HepG2 (cell line): ENCODE results near the gene POC1A. TPM values are rescaled to one million over a fixed set of nuclear protein-coding genes. Genes with fewer than 3 reads are reported as not detected.

Experiments
- ATAC-seq: fragments of 200-7000 bp; cut with Tn5 transposase; 3 replicates; pipeline ENCODE4 v1.9.1; 2020; ENCODE audit warnings: mild to moderate bottlenecking, moderate library complexity
- BruUV-seq: library from RNA; stranded (reverse); fragments of 400-500 nt; replicated peaks from 2 replicates; lab custom pipeline; 2021; lab: Mats Ljungman, UMichigan
- CTCF ChIA-PET: fragments of 300-600 bp; formaldehyde crosslinking; extraction: SDS; loops from one replicate; lab custom pipeline; 2021; ENCODE audit warnings: low total read pairs, inconsistent platforms, low intra/inter-chr PET ratio; lab: Yijun Ruan, JAX
- POLR2A ChIA-PET: fragments of 350-600 bp; sonication (Branson Sonifier 250); formaldehyde crosslinking; loops from one replicate; lab custom pipeline; 2020; ENCODE audit warnings: antibody characterized with exemption, inconsistent platforms; lab: Yijun Ruan, JAX
- DNase-seq: peaks from one replicate; pipeline ENCODE4 v3.0.0-alpha.2; 2015; ENCODE audit warnings: low spot score
- FAIRE-seq: peaks from 3 replicates; lab custom pipeline; 2011; peaks lifted over from hg19 to GRCh38; lab: Jason Lieb, UNC
- H2AFZ ChIP-seq: one replicate; pipeline ENCODE4 v1.6.1; 2011; ENCODE audit warnings: low read length, inconsistent platforms
- H3K27ac ChIP-seq: fragments of 300-600 bp; 3 replicates; pipeline ENCODE4 v1.8.0; 2011; ENCODE audit warnings: mixed run types, mild to moderate bottlenecking, mixed read lengths, low read length, inconsistent platforms; ENCODE audit not compliant: insufficient read depth; ENCODE audit errors: extremely low read length
- H3K27me3 ChIP-seq, 2 experiments: fragments of 200-600 bp in 1 of 2; 2 replicates in 1 of 2; 3 replicates in 1 of 2; pipeline versions ENCODE4 v1.6.0 to v1.8.0; 2011; ENCODE audit warnings: low read length in 2 of 2, mild to moderate bottlenecking in 2 of 2, moderate library complexity in 2 of 2, inconsistent platforms in 1 of 2; ENCODE audit not compliant: insufficient read depth in 2 of 2, control insufficient read depth in 1 of 2
- H3K36me3 ChIP-seq, 2 experiments: fragments of 200-600 bp in 1 of 2; replicated peaks in 1 of 2; 2 replicates in 1 of 2; 3 replicates in 1 of 2; pipeline versions ENCODE4 v1.5.1 to v1.8.0; 2011; ENCODE audit warnings: low read length in 2 of 2, inconsistent platforms in 1 of 2; ENCODE audit not compliant: insufficient read depth in 2 of 2, control insufficient read depth in 1 of 2
- H3K4me1 ChIP-seq: 2 replicates; pipeline ENCODE4 v1.5.1; 2012; ENCODE audit warnings: low read length, inconsistent platforms; ENCODE audit not compliant: insufficient read depth
- H3K4me2 ChIP-seq: 2 replicates; pipeline ENCODE4 v1.6.0; 2011; ENCODE audit warnings: low read depth, low read length, inconsistent platforms
- H3K4me3 ChIP-seq, 3 experiments: fragments of 200-600 bp in 1 of 3; sonication (generic), shearing (Covaris generic) in 1 of 3; replicated peaks in 1 of 3; 2 replicates each; pipeline ENCODE4 v1.5.1; 2011 to 2016; ENCODE audit warnings: low read length in 3 of 3, inconsistent platforms in 2 of 3, low read depth in 2 of 3, mild to moderate bottlenecking in 2 of 3, control low read depth in 1 of 3, mixed read lengths in 1 of 3; ENCODE audit not compliant: insufficient read depth in 1 of 3
- H3K79me2 ChIP-seq: one replicate; pipeline ENCODE4 v1.6.1; 2011; ENCODE audit warnings: low read length, inconsistent platforms; ENCODE audit not compliant: insufficient read depth
- H3K9ac ChIP-seq: 2 replicates; pipeline ENCODE4 v1.6.0; 2011; ENCODE audit warnings: mild to moderate bottlenecking, low read depth, low read length, inconsistent platforms; ENCODE audit not compliant: insufficient read depth
- H3K9me3 ChIP-seq: 2 replicates; pipeline ENCODE4 v1.5.1; 2012; ENCODE audit warnings: mild to moderate bottlenecking, low read length
- H4K20me1 ChIP-seq: 2 replicates; pipeline ENCODE4 v1.6.0; 2011; ENCODE audit warnings: inconsistent platforms, mild to moderate bottlenecking, low read length, moderate library complexity; ENCODE audit not compliant: insufficient read depth
- HDAC2 ChIP-seq: sonication (generic); formaldehyde crosslinking; IDR thresholded peaks from 2 replicates; pipeline ENCODE4 v1.4.0; 2020; ENCODE audit warnings: missing genetic modification reagents
- HNRNPLL ChIP-seq: fragments of 200-400 bp; formaldehyde crosslinking; IDR thresholded peaks from 2 replicates; pipeline ENCODE4 v1.6.1; 2017; ENCODE audit warnings: mild to moderate bottlenecking, low read depth, low read length; ENCODE audit not compliant: poor library complexity, severe bottlenecking
- SMARCE1 ChIP-seq: fragments of 450-650 bp; IDR thresholded peaks from 2 replicates; pipeline ENCODE4 v1.6.1; 2017; ENCODE audit warnings: borderline replicate concordance
- TOE1 ChIP-seq: sonication (generic); formaldehyde crosslinking; IDR thresholded peaks from 2 replicates; pipeline ENCODE4 v1.4.0; 2020; ENCODE audit warnings: mild to moderate bottlenecking, missing genetic modification reagents
- TSC22D2 ChIP-seq: sonication (generic); formaldehyde crosslinking; IDR thresholded peaks from 2 replicates; pipeline ENCODE4 v1.5.1; 2020; ENCODE audit warnings: missing genetic modification reagents, mild to moderate bottlenecking, borderline replicate concordance
- ZFP37 ChIP-seq: sonication (generic); formaldehyde crosslinking; IDR thresholded peaks from 2 replicates; pipeline ENCODE4 v1.4.0; 2020; ENCODE audit warnings: missing genetic modification reagents, borderline replicate concordance
- ZNF382 ChIP-seq: sonication (generic); formaldehyde crosslinking; IDR thresholded peaks from 2 replicates; pipeline ENCODE4 v1.5.0; 2020; ENCODE audit warnings: missing genetic modification reagents, mild to moderate bottlenecking, borderline replicate concordance
- ZNF772 ChIP-seq: sonication (generic); formaldehyde crosslinking; IDR thresholded peaks from 2 replicates; pipeline ENCODE4 v1.5.0; 2020; ENCODE audit warnings: mild to moderate bottlenecking, missing genetic modification reagents
- WGBS: methylation state at CpG from one replicate; pipeline ENCODE4 v1.1.6; 2017; ENCODE audit warnings: low lambda C conversion rate; 5-methylcytosine and 5-hydroxymethylcytosine counted together
- in situ Hi-C: cut with HindIII; loops from 2 replicates; pipeline ENCODE4 v1.10.0; 2017; ENCODE audit warnings: low pct_unique_long_range_greater_than_20kb; ENCODE audit not compliant: extremely low pct_ligation_motif_present
- intact Hi-C: fragments of 100-400 bp; cut with micrococcal nuclease; formaldehyde crosslinking; loops from one replicate; pipeline ENCODE4 v1.10.0; 2022; ENCODE audit not compliant: unreplicated experiment
- polyA plus RNA-seq, 8 experiments: library from polyadenylated mRNA; depleted of rRNA in 3 of 8; stranded (reverse) in 7 of 8; unstranded in 1 of 8; fragments of >200 nt; fragmentation: Illumina TruSeq in 4 of 8; extraction: Trizol in 4 of 8; gene quantifications; 2 replicates each; pipeline versions ENCODE4 v1.2.1 to v1.2.3, GENCODE V29; 2011 to 2016; ENCODE audit warnings: low read depth in 4 of 8, missing spikeins in 1 of 8, mixed read lengths in 1 of 8; ENCODE audit not compliant: insufficient read depth in 1 of 8
- total RNA-seq, 5 experiments: library from RNA; depleted of rRNA; stranded (reverse); fragments of >200 nt; fragmentation: Illumina TruSeq; extraction: Trizol; gene quantifications; 2 replicates each; pipeline ENCODE4 v1.2.3, GENCODE V29; 2016; ENCODE audit warnings: low read depth in 1 of 5
- TF ChIP-seq, protein P1 (sequence below): IDR thresholded peaks from 2 replicates; pipeline ENCODE4 v1.6.1; 2016; ENCODE audit warnings: missing biosample characterization, missing genetic modification reagents, low read depth
- TF ChIP-seq, protein P2 (sequence below): sonication (generic); formaldehyde crosslinking; IDR thresholded peaks from 2 replicates; pipeline ENCODE4 v1.5.0; 2020; ENCODE audit warnings: mild to moderate bottlenecking, missing genetic modification reagents
- TF ChIP-seq, protein P3 (sequence below): sonication (generic); formaldehyde crosslinking; IDR thresholded peaks from 2 replicates; pipeline ENCODE4 v1.4.0; 2020; ENCODE audit warnings: missing genetic modification reagents, borderline replicate concordance
- TF ChIP-seq, protein P4 (sequence below): sonication (generic); formaldehyde crosslinking; IDR thresholded peaks from 2 replicates; pipeline ENCODE4 v1.5.1; 2020; ENCODE audit warnings: missing genetic modification reagents, mild to moderate bottlenecking, borderline replicate concordance

Gene POC1A
- total and polyA plus RNA-seq, 2 of the 13 experiments (the other 11 are each of a cell fraction or from before 2014, with no cell fraction given) = 14.6 to 20.0 TPM

DNA sequence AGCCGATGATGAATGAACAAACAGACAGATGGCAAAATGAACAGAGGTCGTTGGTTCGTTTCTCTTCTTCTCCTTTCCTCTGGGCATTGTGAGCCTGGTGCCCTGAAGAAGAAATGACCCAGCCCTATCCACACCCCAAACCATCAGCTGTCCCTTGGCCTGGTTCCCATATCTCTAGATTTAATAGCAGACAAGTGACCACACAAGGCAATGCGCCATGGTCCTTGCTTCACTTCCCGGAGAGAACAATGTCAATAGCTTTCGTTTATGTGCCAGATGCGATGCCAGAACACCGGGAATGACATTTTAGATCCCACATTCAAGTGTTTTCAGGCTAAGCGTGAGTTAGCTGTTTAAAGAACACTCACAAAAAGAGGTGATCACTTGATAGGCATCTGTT lies 17.7 kb downstream of the POC1A start:
- in situ Hi-C loops = loop anchor here (5.0 kb wide), 1 partner anchor 79 kb away; the partner anchor contains the start of gene DUSP7
- ATAC-seq = no peak
- Histone ChIP-seq H3K27me3 (no peaks in the 10 kb centered on the region), H2AFZ (no peak overlapping the region), H3K9me3 (no peaks in the 10 kb centered on the region), H3K4me2 (no peak overlapping the region), H3K4me1 (no peaks in the 10 kb centered on the region), H3K36me3 (peaks cover 16 to 36% of the 10 kb centered on the region in 2 experiments; a peak in 4 of 5 replicates), H4K20me1 (no peaks in the 10 kb centered on the region), H3K4me3 (no peak overlapping the region), H3K9ac (no peak overlapping the region), H3K79me2 (no peaks in the 10 kb centered on the region), H3K27ac (no peak overlapping the region)
- FAIRE-seq = no peak
- no TSS peak for BruUV-seq
- ChIA-PET POLR2A (no interaction called here), CTCF (no interaction called here)
- 97% methylated on average over 9 of the region's 9 CpGs for WGBS
- no peak for DNase-seq
- intact Hi-C loops = no loop called here
- TF ChIP-seq TSC22D2 (no peak), HDAC2 (CRISPR knock-in tag) (no peak), SMARCE1 (no peak), ZFP37 (no peak), ZNF382 (CRISPR knock-in tag) (no peak), TOE1 (CRISPR knock-in tag) (no peak), ZNF772 (CRISPR knock-in tag) (no peak), HNRNPLL (no peak)
- TF ChIP-seq, protein P1, sequence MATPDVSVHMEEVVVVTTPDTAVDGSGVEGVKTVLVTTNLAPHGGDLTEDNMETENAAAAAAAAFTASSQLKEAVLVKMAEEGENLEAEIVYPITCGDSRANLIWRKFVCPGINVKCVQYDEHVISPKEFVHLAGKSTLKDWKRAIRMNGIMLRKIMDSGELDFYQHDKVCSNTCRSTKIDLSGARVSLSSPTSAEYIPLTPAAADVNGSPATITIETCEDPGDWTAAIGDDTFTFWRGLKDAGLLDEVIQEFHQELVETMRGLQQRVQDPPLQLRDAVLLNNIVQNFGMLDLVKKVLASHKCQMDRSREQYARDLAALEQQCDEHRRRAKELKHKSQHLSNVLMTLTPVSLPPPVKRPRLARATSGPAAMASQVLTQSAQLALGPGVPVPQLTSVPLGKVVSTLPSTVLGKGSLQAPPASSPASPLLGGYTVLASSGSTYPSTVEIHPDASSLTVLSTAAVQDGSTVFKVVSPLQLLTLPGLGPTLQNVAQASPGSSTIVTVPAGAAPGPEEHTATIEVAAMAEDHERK (CRISPR knock-in tag) = no peak
- TF ChIP-seq, protein P2, sequence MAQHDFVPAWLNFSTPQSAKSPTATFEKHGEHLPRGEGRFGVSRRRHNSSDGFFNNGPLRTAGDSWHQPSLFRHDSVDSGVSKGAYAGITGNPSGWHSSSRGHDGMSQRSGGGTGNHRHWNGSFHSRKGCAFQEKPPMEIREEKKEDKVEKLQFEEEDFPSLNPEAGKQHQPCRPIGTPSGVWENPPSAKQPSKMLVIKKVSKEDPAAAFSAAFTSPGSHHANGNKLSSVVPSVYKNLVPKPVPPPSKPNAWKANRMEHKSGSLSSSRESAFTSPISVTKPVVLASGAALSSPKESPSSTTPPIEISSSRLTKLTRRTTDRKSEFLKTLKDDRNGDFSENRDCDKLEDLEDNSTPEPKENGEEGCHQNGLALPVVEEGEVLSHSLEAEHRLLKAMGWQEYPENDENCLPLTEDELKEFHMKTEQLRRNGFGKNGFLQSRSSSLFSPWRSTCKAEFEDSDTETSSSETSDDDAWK (CRISPR knock-in tag) = no peak
- TF ChIP-seq, protein P3, sequence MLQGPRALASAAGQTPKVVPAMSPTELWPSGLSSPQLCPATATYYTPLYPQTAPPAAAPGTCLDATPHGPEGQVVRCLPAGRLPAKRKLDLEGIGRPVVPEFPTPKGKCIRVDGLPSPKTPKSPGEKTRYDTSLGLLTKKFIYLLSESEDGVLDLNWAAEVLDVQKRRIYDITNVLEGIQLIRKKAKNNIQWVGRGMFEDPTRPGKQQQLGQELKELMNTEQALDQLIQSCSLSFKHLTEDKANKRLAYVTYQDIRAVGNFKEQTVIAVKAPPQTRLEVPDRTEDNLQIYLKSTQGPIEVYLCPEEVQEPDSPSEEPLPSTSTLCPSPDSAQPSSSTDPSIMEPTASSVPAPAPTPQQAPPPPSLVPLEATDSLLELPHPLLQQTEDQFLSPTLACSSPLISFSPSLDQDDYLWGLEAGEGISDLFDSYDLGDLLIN (CRISPR knock-in tag) = no peak
- TF ChIP-seq, protein P4, sequence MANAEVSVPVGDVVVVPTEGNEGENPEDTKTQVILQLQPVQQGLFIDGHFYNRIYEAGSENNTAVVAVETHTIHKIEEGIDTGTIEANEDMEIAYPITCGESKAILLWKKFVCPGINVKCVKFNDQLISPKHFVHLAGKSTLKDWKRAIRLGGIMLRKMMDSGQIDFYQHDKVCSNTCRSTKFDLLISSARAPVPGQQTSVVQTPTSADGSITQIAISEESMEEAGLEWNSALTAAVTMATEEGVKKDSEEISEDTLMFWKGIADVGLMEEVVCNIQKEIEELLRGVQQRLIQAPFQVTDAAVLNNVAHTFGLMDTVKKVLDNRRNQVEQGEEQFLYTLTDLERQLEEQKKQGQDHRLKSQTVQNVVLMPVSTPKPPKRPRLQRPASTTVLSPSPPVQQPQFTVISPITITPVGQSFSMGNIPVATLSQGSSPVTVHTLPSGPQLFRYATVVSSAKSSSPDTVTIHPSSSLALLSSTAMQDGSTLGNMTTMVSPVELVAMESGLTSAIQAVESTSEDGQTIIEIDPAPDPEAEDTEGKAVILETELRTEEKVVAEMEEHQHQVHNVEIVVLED (CRISPR knock-in tag) = no peak
